Right ventricle myocardium superior (tissue), 1 donor: ENCODE data around the gene EPHA2. TPM values are rescaled to one million over a fixed set of nuclear protein-coding genes. Genes with fewer than 3 reads are reported as not detected.
A peak's percentile ranks its signal among the peaks of the same experiment; 100 is the strongest.

ENCODE experiments used
- ATAC-seq: fragments of 200-7000 bp; cut with Tn5 transposase; one replicate; pipeline ENCODE4 v1.9.1; 2020; ENCODE audit warnings: mild to moderate bottlenecking; ENCODE audit not compliant: poor library complexity
- DNase-seq: peaks from one replicate; pipeline ENCODE4 v3.0.0-alpha.2; 2020
- intact Hi-C: fragments of 100-400 bp; cut with DNase I; formaldehyde crosslinking; loops from one replicate; pipeline ENCODE4 v1.11.2; 2022
- total RNA-seq: library from RNA; stranded (reverse); fragmentation: NEBNext Ultra II Directional; extraction: Animal tissue kit (Norgen Biotek cat#: 25700); gene quantifications from one replicate; pipeline ENCODE4 v1.2.1, GENCODE V29; 2021
- donor health status: DM: no; HTN: yes; CAD: no; lungs with severe emphysema.

Gene EPHA2
- total RNA-seq, 1 donor from 2014 or later, result 7.3 TPM

- no peak for DNase-seq
- ATAC-seq, result no peak
- intact Hi-C loops, result no loop called here
These were observed 64.6 kb downstream of the EPHA2 start for GRCh38 chr1:16091296-16091695.

DNA sequence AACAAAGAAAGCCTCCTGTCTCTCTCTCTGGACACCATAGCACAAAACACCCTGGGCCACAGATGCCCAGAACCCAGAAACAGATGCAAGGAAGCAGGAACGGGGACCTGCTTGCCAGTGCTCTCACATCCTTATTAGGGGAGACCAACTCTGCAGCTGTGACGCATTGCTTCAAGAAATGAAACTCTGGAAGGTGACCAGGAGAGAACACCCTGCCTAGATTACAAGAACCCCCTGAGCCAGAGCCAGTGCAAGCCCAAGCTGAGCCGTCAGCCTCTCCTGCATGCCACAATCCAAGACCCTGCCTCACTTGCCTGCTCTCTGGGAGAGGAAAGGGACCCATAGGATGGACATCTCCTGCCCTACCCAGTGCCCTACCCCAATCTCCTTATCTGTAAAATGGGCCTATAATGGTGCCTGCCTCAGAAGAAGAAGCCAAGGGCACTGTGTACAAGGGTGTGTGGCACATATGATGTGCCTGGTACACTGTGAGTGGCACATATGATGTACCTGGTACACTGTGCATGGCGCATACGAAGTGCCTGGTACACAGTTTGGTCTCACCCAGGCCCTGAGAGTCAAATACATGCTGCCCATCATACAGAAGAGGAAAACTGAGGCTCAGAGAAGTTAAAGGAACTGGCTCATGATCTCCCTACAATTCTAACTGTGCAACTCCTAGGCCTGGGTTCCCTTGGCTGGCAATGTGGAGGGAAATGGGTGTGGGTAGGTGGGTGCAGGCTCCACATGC, 65.6 kb downstream of the EPHA2 start:
- DNase-seq (no peak), ATAC-seq (no peak)
- intact Hi-C loops, result no loop called here

GRCh38 chr1:16088996-16089395, 66.9 kb downstream of the EPHA2 start:
- ATAC-seq (no peak), DNase-seq (no peak)
- intact Hi-C loops, result no loop called here

- DNase-seq (no peak), ATAC-seq (peak; percentile 13)
- intact Hi-C loops, result no loop called here
These were observed 67.4 kb downstream of the EPHA2 start for GRCh38 chr1:16088351-16088911.

- ATAC-seq (no peak), DNase-seq (no peak)
- intact Hi-C loops, result no loop called here
These were observed 68.1 kb downstream of the EPHA2 start for GRCh38 chr1:16087733-16088132.

DNA sequence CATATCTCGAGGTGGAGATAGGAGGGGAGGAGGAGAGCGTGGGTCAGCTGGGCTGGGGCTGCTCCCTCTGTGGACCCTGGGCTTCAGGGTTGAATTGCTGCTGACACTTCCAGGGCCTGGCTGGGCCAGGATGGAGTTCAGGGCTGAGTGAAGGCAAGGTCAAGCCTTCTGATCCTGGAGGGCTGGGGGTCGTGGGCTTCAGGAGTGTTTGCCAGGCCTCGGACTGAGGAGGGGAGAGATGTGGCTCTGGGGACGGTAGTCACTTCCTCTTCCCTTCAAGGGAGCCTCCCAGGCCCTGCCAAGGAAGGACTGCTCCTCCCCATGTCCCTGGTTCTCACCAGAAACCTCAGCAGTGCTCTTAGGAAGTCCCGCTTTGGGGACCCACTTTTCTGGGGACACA, 70.3 kb downstream of the EPHA2 start:
- no peak for ATAC-seq
- DNase-seq, result no peak
- intact Hi-C loops, result no loop called here

GRCh38 chr1:16083486-16083885, 72.4 kb downstream of the EPHA2 start:
- intact Hi-C loops, result loop anchor here (5.0 kb wide), 2 partner anchors 159 to 274 kb away; no protein-coding TSS in a partner anchor
- DNase-seq (no peak), ATAC-seq (no peak)

DNA sequence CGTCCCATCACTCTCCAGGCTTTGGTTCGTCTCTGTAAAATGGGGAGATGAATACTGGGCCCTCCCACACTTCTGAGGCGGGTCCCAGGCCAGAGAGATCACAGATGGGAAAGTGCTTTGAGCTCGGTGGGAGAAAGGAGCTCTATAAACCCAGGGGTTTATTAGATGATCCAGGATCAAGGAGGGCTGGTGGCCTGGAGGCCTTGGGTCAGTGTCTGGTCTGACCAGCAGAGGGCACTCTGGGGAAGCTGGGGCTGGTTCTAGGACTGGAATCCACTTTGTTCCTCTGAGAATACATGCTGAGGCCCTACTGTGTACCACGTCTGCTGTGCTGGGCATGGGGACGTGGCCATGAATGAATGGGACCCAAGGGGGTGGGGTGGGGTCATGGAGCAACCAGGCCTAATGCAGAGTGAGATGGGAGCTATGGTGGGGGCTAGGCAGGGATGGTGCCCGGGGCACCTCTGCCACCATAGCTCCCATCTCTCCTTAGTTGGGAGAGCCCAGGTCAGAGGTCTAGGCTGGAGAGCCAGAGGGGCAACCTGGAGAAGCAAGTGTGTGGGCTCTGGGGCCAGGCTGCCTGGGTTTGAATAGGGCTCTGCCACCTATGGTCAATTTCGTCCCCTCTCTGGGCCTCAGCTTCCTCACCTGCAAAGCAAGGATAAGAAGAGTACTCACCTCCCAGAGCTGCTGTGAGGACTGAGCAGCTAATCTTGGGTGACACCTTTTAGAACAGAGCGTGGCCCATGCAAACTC, 73.4 kb downstream of the EPHA2 start:
- peak; percentile 56 for ATAC-seq
- intact Hi-C loops, result loop anchor here (5.0 kb wide), 2 partner anchors 160 to 275 kb away; no protein-coding TSS in a partner anchor
- peak; percentile 80 for DNase-seq

GRCh38 chr1:16081636-16082035, 74.2 kb downstream of the EPHA2 start:
- DNase-seq (no peak), ATAC-seq (no peak)
- intact Hi-C loops, result loop anchor here (2.0 to 5.0 kb wide), 3 partner anchors 73 to 276 kb away; no protein-coding TSS in a partner anchor

GRCh38 chr1:16080422-16081150, 75.3 kb downstream of the EPHA2 start:
- ATAC-seq (no peak), DNase-seq (no peak)
- intact Hi-C loops, result loop anchor here (2.0 to 5.0 kb wide), 3 partner anchors 74 to 277 kb away; no protein-coding TSS in a partner anchor

DNA sequence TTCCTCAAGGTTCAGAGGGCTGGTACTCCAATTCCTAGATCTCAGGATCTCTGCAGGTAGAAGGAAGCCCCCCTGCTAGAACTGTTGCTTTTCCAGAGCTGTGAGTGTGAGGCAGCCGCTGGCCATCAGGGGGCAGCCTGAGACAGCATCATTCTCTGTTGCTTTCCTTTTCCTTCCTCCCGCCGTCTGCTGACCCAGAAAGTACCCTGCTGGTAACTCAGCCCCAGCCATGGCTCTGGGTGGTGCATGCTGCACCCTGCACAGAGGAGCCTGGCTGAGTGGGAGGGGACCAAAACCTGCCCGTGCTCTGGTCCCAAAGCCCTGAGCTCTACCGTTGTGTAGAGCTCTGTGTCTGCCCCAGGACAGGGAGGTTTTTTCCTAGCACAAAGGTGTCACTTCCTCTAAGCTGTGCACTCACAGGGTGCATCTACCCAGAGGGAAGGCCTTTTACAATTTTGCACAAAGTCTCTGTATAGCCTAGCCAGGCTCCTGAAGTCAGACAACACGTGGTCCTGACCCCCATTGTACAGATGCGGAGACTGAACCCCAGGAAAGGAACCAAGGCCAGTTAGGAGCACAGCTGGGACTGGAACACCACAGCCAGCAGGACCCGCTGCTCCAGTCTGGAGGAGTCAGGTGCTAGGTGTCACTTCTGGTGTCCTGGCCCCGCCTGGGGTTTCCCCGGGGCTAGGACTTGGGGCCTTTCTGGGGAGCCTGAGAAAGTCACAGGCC, 76.8 kb downstream of the EPHA2 start:
- DNase-seq (peak; percentile 84), ATAC-seq (peak; percentile 73)
- intact Hi-C loops, result loop anchor here (1.0 kb wide), 1 partner anchor 108 kb away; no protein-coding TSS in a partner anchor

- no peak for ATAC-seq
- intact Hi-C loops, result no loop called here
- DNase-seq, result no peak
These were observed 78.2 kb downstream of the EPHA2 start for GRCh38 chr1:16077406-16078245.

GRCh38 chr1:16076865-16077238, 79.0 kb downstream of the EPHA2 start:
- no peak for DNase-seq

DNA sequence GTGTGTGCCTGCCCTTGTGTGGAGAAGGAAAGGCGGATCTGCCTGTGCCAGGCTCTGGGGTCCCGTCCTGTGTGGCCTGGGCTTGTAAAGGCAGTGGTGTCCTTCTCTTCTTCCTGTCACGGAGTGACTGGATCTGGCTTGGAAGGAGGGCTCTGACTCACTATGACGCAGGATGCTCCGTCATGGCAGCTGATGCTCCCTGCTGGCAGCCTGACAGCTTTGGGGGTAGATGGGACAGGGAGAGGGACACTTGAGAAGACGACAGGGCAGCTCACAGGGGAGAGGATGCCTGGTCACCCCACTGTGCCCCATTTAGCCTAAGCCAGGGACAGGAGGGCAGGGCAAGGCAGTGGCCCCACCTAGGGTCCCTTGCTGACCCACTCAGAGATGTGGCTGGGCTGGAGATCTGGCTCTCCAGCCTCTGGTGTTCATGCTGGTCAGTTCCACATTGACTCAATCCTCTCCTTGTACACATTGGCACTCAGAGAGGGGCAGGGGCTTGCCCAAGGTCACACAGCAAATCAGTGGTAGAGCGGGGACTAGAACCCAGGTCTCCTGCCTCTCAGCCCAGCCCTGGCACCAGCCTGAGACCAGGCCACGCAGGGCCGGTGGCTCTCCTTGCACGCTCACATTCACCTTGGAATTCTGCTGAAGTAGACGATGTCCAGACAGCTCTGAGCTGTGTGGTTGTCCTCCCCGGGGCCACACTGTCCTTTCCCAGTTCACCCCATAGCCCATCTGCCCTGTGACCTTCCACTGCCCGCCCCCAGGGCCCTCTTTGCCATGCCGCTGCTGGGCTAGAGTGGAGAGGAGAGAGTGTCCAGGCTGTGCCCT, 79.6 kb downstream of the EPHA2 start:
- DNase-seq (no peak), ATAC-seq (no peak)
- intact Hi-C loops, result no loop called here

More at GRCh38 chr1:16076865-16077238, 79.0 kb downstream of the EPHA2 start:
- intact Hi-C loops, result no loop called here
- ATAC-seq, result peak; percentile 37

GRCh38 chr1:16075337-16076030, 80.4 kb downstream of the EPHA2 start:
- ATAC-seq (peak; percentile 47), DNase-seq (peak; percentile 66)
- intact Hi-C loops, result no loop called here
